HUDEP-2 (cell line): ENCODE results near the gene OPN1SW.

ENCODE experiments used
- DNase-seq, 76 experiments: peaks; one replicate each; lab custom pipeline; 2025; ENCODE audit not compliant: unreplicated experiment in 76 of 76; lab: John Stamatoyannopoulos, UW

The OPN1SW gene

DNA sequence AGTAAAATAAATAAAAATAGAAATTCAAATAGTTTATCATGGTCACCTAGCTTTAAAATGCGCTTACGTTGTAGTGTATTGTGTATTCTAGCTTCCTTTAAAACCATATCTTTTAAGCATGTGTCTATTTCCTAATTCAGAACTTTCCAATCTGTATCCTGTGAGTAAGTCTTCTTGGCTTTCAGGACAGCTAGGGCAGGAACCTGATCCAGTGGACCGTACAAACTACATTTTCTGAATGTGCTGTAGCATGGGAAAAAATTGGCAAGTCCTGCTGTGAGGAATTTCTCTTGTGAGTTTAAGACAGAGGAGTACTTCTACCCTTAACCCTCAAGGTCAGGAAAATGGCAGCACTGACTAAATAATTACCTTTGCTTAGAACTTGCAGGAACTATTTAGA is 12.1 kb downstream of the OPN1SW start:
- DNase-seq: no peak

GRCh38 chr7:128759242-128759641 is 16.4 kb downstream of the OPN1SW start:
- no peak for DNase-seq

DNA sequence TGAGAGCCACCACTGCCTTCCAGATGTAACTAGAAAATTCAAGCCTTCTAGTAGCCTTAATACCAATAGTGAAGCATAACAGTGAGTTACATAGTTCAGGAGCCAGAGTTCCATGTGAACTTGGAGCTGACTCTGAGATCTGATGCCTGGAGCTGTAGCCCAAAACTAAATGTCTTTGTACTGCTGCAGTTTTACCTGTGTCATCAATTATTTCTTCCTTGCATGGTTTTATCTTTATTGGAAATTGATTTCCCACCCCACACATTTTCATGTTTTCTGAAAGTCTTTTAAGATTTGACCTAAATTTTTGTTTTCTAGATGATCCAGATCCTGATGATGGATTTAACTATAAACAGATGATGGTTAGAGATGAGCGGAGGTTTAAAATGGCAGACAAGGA is 17.0 kb downstream of the OPN1SW start:
- DNase-seq: no peak

DNA sequence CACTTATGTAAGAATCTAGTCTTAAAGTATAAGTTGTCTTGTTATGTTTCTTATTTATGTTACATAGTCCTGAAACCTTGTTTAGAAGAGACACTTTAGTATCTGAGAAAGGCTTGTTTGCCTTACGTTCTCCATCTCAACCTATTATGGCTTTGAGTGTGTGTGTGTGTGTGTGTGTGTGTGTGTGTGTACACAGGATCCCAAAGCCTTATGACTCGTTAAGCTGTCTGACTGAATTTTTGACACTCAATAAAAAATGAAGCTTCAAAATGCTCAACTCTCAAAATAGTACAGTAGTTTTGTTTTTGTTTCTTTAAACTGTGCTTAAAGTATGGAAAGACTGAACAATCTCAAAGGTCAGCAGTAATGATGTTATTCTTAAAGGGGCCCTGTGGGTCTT is 18.4 kb downstream of the OPN1SW start:
- no peak for DNase-seq

- DNase-seq: no peak
Measured at GRCh38 chr7:128755819-128756476, 19.6 kb downstream of the OPN1SW start.

GRCh38 chr7:128755075-128755818 is 20.3 kb downstream of the OPN1SW start:
- no peak for DNase-seq

DNA sequence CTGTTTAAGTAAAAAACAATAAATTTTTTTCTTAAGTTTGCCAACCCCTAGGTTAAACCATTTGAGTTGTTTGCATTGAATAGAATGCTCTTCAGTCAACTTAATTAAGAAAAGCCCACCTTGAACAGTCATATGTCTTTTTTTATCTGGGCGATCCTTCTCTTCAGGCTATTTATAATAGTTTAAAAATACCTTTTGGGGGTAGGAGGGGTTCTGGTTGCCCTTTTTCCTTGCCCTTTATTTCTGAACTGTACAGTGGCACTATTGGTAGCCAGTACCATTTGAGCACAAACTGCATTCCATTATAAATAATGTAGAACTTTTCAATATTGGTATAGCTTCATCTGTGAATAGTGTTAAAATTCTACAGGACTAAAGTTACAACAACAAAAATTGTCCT is 23.3 kb downstream of the OPN1SW start:
- DNase-seq: no peak

GRCh38 chr7:128747327-128748079 is 28.1 kb downstream of the OPN1SW start:
- no peak for DNase-seq

DNA sequence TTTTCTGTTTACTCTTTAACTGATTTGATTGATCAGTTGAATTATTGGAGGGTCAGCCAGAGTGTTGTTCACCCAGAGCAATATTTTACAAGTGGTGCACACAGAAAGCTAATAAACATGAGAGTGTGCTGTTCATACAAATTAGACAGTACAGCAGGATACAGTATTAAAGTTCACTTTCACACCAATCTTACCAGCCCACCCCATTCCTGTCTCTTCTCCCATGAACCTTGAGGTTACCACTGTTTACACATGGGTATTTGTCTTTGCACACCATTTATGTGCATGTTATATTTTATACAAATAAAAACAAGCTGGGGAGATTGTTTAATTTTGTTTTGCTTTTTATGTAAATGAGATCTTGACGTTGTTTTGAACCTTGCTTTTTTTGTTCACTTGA is 29.9 kb downstream of the OPN1SW start:
- DNase-seq: no peak

DNA sequence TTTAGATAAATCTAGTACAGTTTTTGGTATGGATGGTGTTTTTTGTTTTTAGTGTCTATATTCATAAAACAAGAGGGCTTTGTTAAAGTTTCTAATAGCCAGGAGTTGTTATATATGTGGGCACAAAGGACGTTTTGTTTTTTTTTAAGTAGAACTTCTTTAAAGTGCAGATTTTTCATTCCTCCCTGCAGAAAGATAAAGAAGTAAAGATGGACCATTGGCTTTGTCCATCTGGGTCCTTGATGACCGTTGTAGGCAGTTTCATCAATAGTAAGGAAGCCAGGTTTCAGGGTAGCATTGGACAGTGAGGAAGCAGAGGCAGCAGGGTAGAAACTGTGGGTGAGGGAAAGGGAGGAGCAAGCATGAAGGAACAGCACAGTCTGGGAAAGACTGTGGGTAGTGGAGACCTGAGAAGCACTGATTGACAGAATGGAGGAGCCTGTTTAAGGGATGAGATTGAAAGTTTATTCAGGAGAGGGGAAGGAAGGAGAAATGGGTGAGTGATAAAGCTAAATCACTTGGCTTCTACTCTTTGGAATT is 31.2 kb downstream of the OPN1SW start:
- DNase-seq: no peak

DNA sequence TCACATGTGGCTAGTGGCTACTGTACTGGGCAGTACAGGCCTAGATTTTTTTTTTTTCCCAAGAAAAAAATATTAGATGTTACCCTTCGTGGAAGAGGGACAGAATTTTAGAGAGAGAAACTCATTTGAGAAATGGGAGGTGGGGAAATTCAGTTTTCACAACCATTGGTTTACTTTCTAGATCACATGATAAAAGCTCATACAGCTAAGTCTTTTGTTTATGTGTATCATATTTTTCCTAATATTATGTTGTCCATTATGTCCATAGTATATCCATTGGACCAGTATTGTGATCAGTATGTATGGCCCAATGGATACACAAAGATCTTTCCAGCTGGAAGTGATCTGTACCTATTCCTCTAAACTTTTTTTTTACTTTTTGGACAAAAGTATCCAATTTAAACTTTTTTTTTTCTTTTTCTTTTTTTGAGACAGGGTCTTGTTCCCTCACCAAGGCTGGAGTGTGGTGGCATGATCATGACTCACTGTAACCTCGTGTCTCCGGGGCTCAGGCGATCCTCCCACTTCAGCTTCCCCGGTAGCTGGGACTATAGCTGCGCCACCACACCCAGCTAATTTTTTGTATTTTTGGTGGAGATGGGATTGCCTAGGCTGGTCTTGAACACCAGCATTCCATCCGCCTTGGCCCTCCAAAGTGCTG is 32.4 kb downstream of the OPN1SW start:
- DNase-seq: peak in 32 of 76 experiments; percentile 1 to 58 (median 24)

- DNase-seq: no peak
Measured at GRCh38 chr7:128742206-128742605, 33.4 kb downstream of the OPN1SW start.

GRCh38 chr7:128741491-128741890 is 34.1 kb downstream of the OPN1SW start:
- DNase-seq: no peak

GRCh38 chr7:128740996-128741395 is 34.6 kb downstream of the OPN1SW start:
- DNase-seq: no peak

GRCh38 chr7:128739990-128740682 is 35.5 kb downstream of the OPN1SW start:
- DNase-seq: no peak

- DNase-seq: peak in 75 of 76 experiments; percentile 30 to 95 (median 88)
Measured at GRCh38 chr7:128739048-128739962, 36.3 kb downstream of the OPN1SW start, which contains the start of gene CALU. CALU (plus strand) TSS chr7:128739359; CDS start chr7:128748584, 9,225 bp downstream.

DNA sequence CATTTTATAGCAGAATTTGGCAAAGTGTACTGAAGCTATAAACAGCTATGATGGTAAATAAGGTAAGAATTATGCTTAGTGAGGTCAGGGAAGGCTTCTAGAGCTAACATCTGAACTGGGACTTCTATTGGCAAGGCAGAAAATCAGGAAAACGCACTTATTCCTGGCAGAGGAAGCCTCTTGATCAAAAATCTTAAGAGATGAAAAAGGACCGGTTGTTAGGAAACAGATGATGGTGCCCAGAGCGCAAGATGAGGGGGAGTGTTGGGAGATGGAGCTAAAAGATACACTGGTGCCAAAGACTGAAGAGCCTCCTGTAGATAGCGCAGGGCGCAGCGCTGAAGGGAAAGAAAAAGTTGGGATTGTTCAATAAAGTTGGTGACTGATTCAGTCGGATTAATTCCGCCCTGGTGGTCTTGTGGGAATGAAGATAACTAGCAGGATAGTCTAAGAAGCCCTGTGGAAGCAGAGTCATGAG is 37.0 kb downstream of the OPN1SW start:
- peak in 17 of 76 experiments; percentile 4 to 63 (median 31) for DNase-seq

DNA sequence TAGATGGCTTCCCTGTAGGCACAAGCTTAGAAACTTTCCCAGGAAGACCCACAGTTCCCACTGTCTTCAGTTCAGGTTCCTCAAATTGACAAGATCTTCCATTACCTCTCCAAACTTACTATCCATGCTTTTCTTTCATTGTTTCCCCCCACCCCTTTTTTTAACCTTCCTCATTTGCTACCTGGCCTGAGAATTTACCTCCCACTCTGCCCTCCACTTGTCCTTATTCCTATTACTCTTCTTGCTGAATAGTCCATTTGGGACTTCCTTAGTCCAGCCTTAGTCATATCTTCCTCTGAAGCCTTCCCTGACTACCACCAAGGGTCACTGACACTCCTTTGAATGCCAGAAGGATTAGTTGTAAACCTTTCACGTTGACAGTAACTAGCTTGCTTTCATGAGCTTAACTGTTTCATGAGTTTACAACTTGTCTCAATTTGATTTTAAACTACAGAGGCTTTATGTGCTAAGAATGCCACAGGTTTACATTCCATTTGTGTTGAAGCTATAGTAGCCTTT is 37.7 kb downstream of the OPN1SW start:
- DNase-seq: no peak

DNA sequence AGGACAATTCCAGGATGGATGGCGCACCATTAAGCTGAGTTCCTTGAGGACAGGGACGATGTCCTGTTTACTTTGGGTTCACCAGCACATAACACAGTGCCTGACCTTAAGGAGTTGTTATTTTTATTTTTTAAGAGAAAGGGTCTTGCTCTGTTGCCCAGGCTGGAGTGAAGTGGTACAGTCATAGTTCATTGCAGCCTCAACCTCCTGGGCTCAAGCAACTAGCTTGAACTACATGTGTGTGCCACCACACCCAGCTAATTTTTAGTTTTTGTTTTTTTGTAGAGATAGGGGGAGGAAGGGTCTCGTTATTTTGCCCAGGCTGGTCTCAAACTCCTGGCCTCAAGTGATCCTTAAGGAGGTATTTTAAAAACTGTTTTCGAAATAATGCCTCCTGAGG is 38.2 kb downstream of the OPN1SW start:
- no peak for DNase-seq
